HepG2 (cell line): ENCODE data around the gene TOPORS. TPM values are rescaled to one million over a fixed set of nuclear protein-coding genes. Genes with fewer than 3 reads are reported as not detected.

Experiments used
- FOXC1 ChIP-seq: sonication (generic); formaldehyde crosslinking; IDR thresholded peaks from 2 replicates; pipeline ENCODE4 v1.8.0; 2022; ENCODE audit warnings: mild to moderate bottlenecking, missing genetic modification reagents, borderline replicate concordance
- FOXO1 ChIP-seq: sonication (generic); formaldehyde crosslinking; IDR thresholded peaks from 2 replicates; pipeline ENCODE4 v1.4.0; 2020; ENCODE audit warnings: missing genetic modification reagents
- JUNB ChIP-seq: sonication (generic); formaldehyde crosslinking; IDR thresholded peaks from 2 replicates; pipeline ENCODE4 v1.8.0; 2022; ENCODE audit warnings: missing genetic modification reagents, mild to moderate bottlenecking, borderline replicate concordance
- NBN ChIP-seq: fragments of 450-650 bp; conservative IDR thresholded peaks from 2 replicates; pipeline ENCODE4 v1.6.1; 2017
- NRL ChIP-seq: sonication (generic); formaldehyde crosslinking; IDR thresholded peaks from 2 replicates; pipeline ENCODE4 v1.5.0; 2020; ENCODE audit warnings: missing genetic modification reagents, mild to moderate bottlenecking, moderate library complexity, borderline replicate concordance
- SALL1 ChIP-seq: sonication (generic); formaldehyde crosslinking; IDR thresholded peaks from 2 replicates; pipeline ENCODE4 v1.8.0; 2022; ENCODE audit warnings: mild to moderate bottlenecking, missing genetic modification reagents
- SMARCC2 ChIP-seq: fragments of 450-650 bp; IDR thresholded peaks from 2 replicates; pipeline ENCODE4 v1.6.1; 2017; ENCODE audit warnings: antibody characterized with exemption, mild to moderate bottlenecking
- ZMYM2 ChIP-seq: sonication (generic); formaldehyde crosslinking; IDR thresholded peaks from 2 replicates; pipeline ENCODE4 v1.8.0; 2022; ENCODE audit warnings: mild to moderate bottlenecking, missing genetic modification reagents
- ZNF550 ChIP-seq: sonication (generic); formaldehyde crosslinking; IDR thresholded peaks from 2 replicates; pipeline ENCODE4 v1.4.0; 2020; ENCODE audit warnings: mild to moderate bottlenecking, missing genetic modification reagents, borderline replicate concordance
- polyA plus RNA-seq, 8 experiments: library from polyadenylated mRNA; depleted of rRNA in 3 of 8; stranded (reverse) in 7 of 8; unstranded in 1 of 8; fragments of >200 nt; fragmentation: Illumina TruSeq in 4 of 8; extraction: Trizol in 4 of 8; gene quantifications; 2 replicates each; pipeline versions ENCODE4 v1.2.1 to v1.2.3, GENCODE V29; 2011 to 2016; ENCODE audit warnings: low read depth in 4 of 8, missing spikeins in 1 of 8, mixed read lengths in 1 of 8; ENCODE audit not compliant: insufficient read depth in 1 of 8
- total RNA-seq, 5 experiments: library from RNA; depleted of rRNA; stranded (reverse); fragments of >200 nt; fragmentation: Illumina TruSeq; extraction: Trizol; gene quantifications; 2 replicates each; pipeline ENCODE4 v1.2.3, GENCODE V29; 2016; ENCODE audit warnings: low read depth in 1 of 5
- TF ChIP-seq, protein P1 (sequence below): sonication (generic); formaldehyde crosslinking; IDR thresholded peaks from 2 replicates; pipeline ENCODE4 v1.4.0; 2020; ENCODE audit warnings: missing genetic modification reagents
- TF ChIP-seq, protein P2 (sequence below): sonication (generic); formaldehyde crosslinking; conservative IDR thresholded peaks from 2 replicates; pipeline ENCODE4 v1.4.0; 2020; ENCODE audit warnings: missing genetic modification reagents
- TF ChIP-seq, protein P3 (sequence below): sonication (generic); formaldehyde crosslinking; IDR thresholded peaks from 2 replicates; pipeline ENCODE4 v1.4.0; 2020; ENCODE audit warnings: missing genetic modification reagents
- TF ChIP-seq, protein P4 (sequence below): sonication (generic); formaldehyde crosslinking; IDR thresholded peaks from 2 replicates; pipeline ENCODE4 v1.8.0; 2022; ENCODE audit warnings: mild to moderate bottlenecking, missing genetic modification reagents
- TF ChIP-seq, protein P5 (sequence below): sonication (generic); formaldehyde crosslinking; IDR thresholded peaks from 2 replicates; pipeline ENCODE4 v1.8.0; 2022; ENCODE audit warnings: missing genetic modification reagents, mild to moderate bottlenecking, borderline replicate concordance
- TF ChIP-seq, protein P6 (sequence below): IDR thresholded peaks from 2 replicates; pipeline ENCODE4 v1.6.1; 2016; ENCODE audit warnings: low read depth, missing genetic modification reagents, missing compliant biosample characterization

Gene TOPORS
- total and polyA plus RNA-seq, 2 of the 13 experiments (the other 11 are each of a cell fraction or from before 2014, with no cell fraction given), result 6.8 to 19.6 TPM

DNA sequence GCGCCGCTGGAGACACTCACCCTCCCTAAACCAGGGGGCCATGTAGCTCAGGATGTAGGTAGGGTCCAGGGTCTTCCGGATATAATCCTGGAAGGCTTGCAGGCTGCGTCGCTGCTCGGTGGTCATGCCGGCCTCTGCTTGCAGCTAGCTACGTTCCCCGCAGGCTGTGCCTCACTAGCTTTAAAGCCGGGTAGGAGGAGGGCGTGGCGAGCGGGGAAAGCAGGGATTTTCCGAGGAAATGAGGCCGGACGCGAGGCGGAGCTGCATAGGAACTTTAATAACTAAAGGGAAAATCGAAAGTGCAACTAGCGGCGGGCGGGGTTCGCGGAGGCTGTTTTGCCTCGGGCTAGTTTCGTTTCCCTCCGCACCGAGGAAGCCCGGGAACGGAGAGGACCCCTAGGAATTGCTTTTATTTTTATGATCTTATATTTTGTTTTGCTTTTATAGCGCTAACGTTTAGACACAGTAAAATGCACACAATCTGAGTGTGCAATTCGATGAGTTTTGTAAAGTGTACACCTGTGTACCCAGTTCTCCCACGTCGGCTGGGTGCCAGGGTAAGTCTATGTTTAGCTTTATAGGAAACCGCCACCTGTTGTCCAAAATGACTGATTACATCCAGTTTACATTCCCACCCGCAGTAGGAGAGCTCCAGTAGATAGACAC, 26.2 kb downstream of the TOPORS start, which contains the start of gene RIGI (continued):
- TF ChIP-seq, protein P1, sequence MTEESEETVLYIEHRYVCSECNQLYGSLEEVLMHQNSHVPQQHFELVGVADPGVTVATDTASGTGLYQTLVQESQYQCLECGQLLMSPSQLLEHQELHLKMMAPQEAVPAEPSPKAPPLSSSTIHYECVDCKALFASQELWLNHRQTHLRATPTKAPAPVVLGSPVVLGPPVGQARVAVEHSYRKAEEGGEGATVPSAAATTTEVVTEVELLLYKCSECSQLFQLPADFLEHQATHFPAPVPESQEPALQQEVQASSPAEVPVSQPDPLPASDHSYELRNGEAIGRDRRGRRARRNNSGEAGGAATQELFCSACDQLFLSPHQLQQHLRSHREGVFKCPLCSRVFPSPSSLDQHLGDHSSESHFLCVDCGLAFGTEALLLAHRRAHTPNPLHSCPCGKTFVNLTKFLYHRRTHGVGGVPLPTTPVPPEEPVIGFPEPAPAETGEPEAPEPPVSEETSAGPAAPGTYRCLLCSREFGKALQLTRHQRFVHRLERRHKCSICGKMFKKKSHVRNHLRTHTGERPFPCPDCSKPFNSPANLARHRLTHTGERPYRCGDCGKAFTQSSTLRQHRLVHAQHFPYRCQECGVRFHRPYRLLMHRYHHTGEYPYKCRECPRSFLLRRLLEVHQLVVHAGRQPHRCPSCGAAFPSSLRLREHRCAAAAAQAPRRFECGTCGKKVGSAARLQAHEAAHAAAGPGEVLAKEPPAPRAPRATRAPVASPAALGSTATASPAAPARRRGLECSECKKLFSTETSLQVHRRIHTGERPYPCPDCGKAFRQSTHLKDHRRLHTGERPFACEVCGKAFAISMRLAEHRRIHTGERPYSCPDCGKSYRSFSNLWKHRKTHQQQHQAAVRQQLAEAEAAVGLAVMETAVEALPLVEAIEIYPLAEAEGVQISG (CRISPR knock-in tag), result peak; percentile 54
- no peak for TF ChIP-seq ZMYM2 (CRISPR knock-in tag)
- TF ChIP-seq NBN, result no peak
- TF ChIP-seq NRL (CRISPR knock-in tag), result peak; percentile 77; the same call in 1 of the 2 replicates
- TF ChIP-seq JUNB (CRISPR knock-in tag), result no peak
- TF ChIP-seq, protein P2, sequence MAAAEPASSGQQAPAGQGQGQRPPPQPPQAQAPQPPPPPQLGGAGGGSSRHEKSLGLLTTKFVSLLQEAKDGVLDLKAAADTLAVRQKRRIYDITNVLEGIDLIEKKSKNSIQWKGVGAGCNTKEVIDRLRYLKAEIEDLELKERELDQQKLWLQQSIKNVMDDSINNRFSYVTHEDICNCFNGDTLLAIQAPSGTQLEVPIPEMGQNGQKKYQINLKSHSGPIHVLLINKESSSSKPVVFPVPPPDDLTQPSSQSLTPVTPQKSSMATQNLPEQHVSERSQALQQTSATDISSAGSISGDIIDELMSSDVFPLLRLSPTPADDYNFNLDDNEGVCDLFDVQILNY (CRISPR knock-in tag), result no peak
- TF ChIP-seq FOXC1 (CRISPR knock-in tag), result 0 out of 2 replicates have a peak, but pooled peaks have one; percentile 38
- TF ChIP-seq, protein P3, sequence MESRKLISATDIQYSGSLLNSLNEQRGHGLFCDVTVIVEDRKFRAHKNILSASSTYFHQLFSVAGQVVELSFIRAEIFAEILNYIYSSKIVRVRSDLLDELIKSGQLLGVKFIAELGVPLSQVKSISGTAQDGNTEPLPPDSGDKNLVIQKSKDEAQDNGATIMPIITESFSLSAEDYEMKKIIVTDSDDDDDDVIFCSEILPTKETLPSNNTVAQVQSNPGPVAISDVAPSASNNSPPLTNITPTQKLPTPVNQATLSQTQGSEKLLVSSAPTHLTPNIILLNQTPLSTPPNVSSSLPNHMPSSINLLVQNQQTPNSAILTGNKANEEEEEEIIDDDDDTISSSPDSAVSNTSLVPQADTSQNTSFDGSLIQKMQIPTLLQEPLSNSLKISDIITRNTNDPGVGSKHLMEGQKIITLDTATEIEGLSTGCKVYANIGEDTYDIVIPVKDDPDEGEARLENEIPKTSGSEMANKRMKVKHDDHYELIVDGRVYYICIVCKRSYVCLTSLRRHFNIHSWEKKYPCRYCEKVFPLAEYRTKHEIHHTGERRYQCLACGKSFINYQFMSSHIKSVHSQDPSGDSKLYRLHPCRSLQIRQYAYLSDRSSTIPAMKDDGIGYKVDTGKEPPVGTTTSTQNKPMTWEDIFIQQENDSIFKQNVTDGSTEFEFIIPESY (CRISPR knock-in tag), result no peak
- TF ChIP-seq, protein P4, sequence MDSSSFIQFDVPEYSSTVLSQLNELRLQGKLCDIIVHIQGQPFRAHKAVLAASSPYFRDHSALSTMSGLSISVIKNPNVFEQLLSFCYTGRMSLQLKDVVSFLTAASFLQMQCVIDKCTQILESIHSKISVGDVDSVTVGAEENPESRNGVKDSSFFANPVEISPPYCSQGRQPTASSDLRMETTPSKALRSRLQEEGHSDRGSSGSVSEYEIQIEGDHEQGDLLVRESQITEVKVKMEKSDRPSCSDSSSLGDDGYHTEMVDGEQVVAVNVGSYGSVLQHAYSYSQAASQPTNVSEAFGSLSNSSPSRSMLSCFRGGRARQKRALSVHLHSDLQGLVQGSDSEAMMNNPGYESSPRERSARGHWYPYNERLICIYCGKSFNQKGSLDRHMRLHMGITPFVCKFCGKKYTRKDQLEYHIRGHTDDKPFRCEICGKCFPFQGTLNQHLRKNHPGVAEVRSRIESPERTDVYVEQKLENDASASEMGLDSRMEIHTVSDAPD (CRISPR knock-in tag), result 0 out of 2 replicates have a peak, but pooled peaks have one; percentile 39
- TF ChIP-seq, protein P5, sequence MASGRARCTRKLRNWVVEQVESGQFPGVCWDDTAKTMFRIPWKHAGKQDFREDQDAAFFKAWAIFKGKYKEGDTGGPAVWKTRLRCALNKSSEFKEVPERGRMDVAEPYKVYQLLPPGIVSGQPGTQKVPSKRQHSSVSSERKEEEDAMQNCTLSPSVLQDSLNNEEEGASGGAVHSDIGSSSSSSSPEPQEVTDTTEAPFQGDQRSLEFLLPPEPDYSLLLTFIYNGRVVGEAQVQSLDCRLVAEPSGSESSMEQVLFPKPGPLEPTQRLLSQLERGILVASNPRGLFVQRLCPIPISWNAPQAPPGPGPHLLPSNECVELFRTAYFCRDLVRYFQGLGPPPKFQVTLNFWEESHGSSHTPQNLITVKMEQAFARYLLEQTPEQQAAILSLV (CRISPR knock-in tag), result no peak
- TF ChIP-seq, protein P6, sequence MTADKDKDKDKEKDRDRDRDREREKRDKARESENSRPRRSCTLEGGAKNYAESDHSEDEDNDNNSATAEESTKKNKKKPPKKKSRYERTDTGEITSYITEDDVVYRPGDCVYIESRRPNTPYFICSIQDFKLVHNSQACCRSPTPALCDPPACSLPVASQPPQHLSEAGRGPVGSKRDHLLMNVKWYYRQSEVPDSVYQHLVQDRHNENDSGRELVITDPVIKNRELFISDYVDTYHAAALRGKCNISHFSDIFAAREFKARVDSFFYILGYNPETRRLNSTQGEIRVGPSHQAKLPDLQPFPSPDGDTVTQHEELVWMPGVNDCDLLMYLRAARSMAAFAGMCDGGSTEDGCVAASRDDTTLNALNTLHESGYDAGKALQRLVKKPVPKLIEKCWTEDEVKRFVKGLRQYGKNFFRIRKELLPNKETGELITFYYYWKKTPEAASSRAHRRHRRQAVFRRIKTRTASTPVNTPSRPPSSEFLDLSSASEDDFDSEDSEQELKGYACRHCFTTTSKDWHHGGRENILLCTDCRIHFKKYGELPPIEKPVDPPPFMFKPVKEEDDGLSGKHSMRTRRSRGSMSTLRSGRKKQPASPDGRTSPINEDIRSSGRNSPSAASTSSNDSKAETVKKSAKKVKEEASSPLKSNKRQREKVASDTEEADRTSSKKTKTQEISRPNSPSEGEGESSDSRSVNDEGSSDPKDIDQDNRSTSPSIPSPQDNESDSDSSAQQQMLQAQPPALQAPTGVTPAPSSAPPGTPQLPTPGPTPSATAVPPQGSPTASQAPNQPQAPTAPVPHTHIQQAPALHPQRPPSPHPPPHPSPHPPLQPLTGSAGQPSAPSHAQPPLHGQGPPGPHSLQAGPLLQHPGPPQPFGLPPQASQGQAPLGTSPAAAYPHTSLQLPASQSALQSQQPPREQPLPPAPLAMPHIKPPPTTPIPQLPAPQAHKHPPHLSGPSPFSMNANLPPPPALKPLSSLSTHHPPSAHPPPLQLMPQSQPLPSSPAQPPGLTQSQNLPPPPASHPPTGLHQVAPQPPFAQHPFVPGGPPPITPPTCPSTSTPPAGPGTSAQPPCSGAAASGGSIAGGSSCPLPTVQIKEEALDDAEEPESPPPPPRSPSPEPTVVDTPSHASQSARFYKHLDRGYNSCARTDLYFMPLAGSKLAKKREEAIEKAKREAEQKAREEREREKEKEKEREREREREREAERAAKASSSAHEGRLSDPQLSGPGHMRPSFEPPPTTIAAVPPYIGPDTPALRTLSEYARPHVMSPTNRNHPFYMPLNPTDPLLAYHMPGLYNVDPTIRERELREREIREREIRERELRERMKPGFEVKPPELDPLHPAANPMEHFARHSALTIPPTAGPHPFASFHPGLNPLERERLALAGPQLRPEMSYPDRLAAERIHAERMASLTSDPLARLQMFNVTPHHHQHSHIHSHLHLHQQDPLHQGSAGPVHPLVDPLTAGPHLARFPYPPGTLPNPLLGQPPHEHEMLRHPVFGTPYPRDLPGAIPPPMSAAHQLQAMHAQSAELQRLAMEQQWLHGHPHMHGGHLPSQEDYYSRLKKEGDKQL (CRISPR knock-in tag), result no peak
- TF ChIP-seq SALL1, result peak; percentile 68
- no peak for TF ChIP-seq SMARCC2
- no peak for TF ChIP-seq ZNF550
- TF ChIP-seq FOXO1 (CRISPR knock-in tag), result no peak
